Smooth muscle cell (in vitro differentiated cells): ENCODE measurements around the gene ACP4. TPM values are rescaled to one million over a fixed set of nuclear protein-coding genes. Genes with fewer than 3 reads are reported as not detected.

Source experiments
- DNase-seq: peaks from one replicate; lab custom pipeline; 2025; ENCODE audit not compliant: unreplicated experiment; lab: John Stamatoyannopoulos, UW
- H2AFZ ChIP-seq: fragments of 200-600 bp; sonication (generic); 2 replicates; pipeline ENCODE4 v1.6.0; 2016; ENCODE audit warnings: antibody characterized with exemption, low read depth, mild to moderate bottlenecking
- H3F3A ChIP-seq: fragments of 200-600 bp; sonication (generic); 2 replicates; pipeline ENCODE4 v1.6.0; 2017; ENCODE audit warnings: antibody characterized with exemption, low read depth
- H3K27ac ChIP-seq: fragments of 200-600 bp; sonication (generic); 2 replicates; pipeline ENCODE4 v1.5.1; 2016; ENCODE audit warnings: low read depth, mild to moderate bottlenecking
- H3K27me3 ChIP-seq: fragments of 200-600 bp; sonication (generic); 2 replicates; pipeline ENCODE4 v1.6.1; 2016; ENCODE audit warnings: low read depth, mild to moderate bottlenecking
- H3K36me3 ChIP-seq: fragments of 200-600 bp; sonication (generic); 2 replicates; pipeline ENCODE4 v1.5.1; 2016; ENCODE audit warnings: low read depth
- H3K4me1 ChIP-seq: fragments of 200-600 bp; sonication (generic); 2 replicates; pipeline ENCODE4 v1.5.1; 2016; ENCODE audit warnings: low read depth
- H3K4me2 ChIP-seq: fragments of 200-600 bp; sonication (generic); 2 replicates; pipeline ENCODE4 v1.6.0; 2016; ENCODE audit warnings: mild to moderate bottlenecking
- H3K4me3 ChIP-seq: fragments of 200-600 bp; sonication (generic); 2 replicates; pipeline ENCODE4 v1.5.1; 2016; ENCODE audit warnings: mild to moderate bottlenecking
- H3K79me2 ChIP-seq: fragments of 200-600 bp; sonication (generic); 2 replicates; pipeline ENCODE4 v1.6.0; 2016; ENCODE audit warnings: low read depth, mild to moderate bottlenecking
- H3K9ac ChIP-seq: fragments of 200-600 bp; sonication (generic); 2 replicates; pipeline ENCODE4 v1.6.0; 2016; ENCODE audit warnings: low read depth
- H3K9me3 ChIP-seq: fragments of 200-600 bp; sonication (generic); replicated peaks from 2 replicates; pipeline ENCODE4 v1.5.1; 2016; ENCODE audit warnings: low read depth
- H4K20me1 ChIP-seq: fragments of 200-600 bp; sonication (generic); 2 replicates; pipeline ENCODE4 v1.6.0; 2016; ENCODE audit warnings: low read depth
- WGBS: methylation state at CpG from one replicate; pipeline ENCODE4 v1.1.7; 2016; ENCODE audit warnings: low lambda C conversion rate; 5-methylcytosine and 5-hydroxymethylcytosine counted together
- polyA plus RNA-seq: library from polyadenylated mRNA; unstranded; fragments of >200 nt; fragmentation: Nextera tagmentation; extraction: Ambion mirVana; gene quantifications from 2 replicates; pipeline ENCODE4 v1.2.1, GENCODE V29; 2016
- total RNA-seq: library from RNA; depleted of rRNA; stranded (reverse); fragments of >200 nt; gene quantifications from 2 replicates; pipeline ENCODE4 v1.2.3, GENCODE V29; 2014
- TF ChIP-seq, protein P1 (sequence below): fragments of 200-600 bp; sonication (generic); IDR thresholded peaks from 2 replicates; pipeline ENCODE4 v1.5.1; 2017; ENCODE audit warnings: borderline replicate concordance, mild to moderate bottlenecking, antibody characterized with exemption; ENCODE audit not compliant: insufficient read depth, poor library complexity, severe bottlenecking

ACP4 gene
- total and polyA plus RNA-seq, 2 experiments from 2014 or later = 0.26 TPM; not detected in 1

DNA sequence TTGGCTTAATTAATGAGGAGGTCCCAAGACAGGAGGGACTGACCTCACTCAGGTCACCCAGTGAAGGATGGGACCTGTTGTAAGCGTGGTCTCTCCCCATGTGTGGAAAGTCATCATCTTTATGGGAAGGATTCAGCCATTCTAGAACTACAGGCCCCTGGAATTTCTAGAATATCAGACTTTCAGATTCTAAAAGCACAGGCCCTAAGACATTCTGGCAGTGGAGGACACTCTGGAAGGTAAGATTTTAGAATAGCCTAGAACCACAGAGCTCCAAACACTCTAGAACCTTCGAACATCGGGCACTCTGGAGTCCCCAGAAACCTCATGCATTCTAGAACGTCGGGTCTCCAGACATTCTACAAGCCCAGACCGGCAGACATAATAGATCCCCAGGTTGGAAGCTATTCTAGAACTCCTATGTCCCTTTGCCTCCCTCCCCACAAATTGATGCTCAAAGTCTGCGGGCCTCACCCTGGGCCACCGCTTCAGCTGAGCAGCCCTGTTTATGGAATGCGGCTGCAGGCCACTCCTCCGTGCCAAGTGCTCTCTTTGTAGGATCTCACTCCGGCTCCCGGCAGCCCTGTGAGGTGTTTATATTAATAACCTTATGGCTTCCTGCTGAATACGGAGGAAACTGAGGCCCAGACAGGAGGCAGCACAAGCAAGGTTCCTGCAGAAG lies 45.0 kb downstream of the ACP4 start:
- WGBS = 32% methylated on average over 13 of the region's 13 CpGs
- no peak for DNase-seq
- H3K9ac ChIP-seq = peak overlapping the region; percentile 26
- H3K4me3 ChIP-seq = peak overlapping the region; percentile 71
- peak overlapping the region; percentile 93 for H2AFZ ChIP-seq
- no peaks in the 10 kb centered on the region for H3K9me3 ChIP-seq
- peaks cover under 1% of the 10 kb centered on the region for H3K27me3 ChIP-seq
- H3K27ac ChIP-seq = no peak overlapping the region
- no peaks in the 10 kb centered on the region for H3K4me1 ChIP-seq
- TF ChIP-seq, protein P1, sequence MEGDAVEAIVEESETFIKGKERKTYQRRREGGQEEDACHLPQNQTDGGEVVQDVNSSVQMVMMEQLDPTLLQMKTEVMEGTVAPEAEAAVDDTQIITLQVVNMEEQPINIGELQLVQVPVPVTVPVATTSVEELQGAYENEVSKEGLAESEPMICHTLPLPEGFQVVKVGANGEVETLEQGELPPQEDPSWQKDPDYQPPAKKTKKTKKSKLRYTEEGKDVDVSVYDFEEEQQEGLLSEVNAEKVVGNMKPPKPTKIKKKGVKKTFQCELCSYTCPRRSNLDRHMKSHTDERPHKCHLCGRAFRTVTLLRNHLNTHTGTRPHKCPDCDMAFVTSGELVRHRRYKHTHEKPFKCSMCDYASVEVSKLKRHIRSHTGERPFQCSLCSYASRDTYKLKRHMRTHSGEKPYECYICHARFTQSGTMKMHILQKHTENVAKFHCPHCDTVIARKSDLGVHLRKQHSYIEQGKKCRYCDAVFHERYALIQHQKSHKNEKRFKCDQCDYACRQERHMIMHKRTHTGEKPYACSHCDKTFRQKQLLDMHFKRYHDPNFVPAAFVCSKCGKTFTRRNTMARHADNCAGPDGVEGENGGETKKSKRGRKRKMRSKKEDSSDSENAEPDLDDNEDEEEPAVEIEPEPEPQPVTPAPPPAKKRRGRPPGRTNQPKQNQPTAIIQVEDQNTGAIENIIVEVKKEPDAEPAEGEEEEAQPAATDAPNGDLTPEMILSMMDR = no peak
- no peaks in the 10 kb centered on the region for H4K20me1 ChIP-seq
- no peaks in the 10 kb centered on the region for H3K79me2 ChIP-seq
- peak overlapping the region; percentile 93 for H3K4me2 ChIP-seq
- no peaks in the 10 kb centered on the region for H3F3A ChIP-seq
- H3K36me3 ChIP-seq = no peaks in the 10 kb centered on the region

DNA sequence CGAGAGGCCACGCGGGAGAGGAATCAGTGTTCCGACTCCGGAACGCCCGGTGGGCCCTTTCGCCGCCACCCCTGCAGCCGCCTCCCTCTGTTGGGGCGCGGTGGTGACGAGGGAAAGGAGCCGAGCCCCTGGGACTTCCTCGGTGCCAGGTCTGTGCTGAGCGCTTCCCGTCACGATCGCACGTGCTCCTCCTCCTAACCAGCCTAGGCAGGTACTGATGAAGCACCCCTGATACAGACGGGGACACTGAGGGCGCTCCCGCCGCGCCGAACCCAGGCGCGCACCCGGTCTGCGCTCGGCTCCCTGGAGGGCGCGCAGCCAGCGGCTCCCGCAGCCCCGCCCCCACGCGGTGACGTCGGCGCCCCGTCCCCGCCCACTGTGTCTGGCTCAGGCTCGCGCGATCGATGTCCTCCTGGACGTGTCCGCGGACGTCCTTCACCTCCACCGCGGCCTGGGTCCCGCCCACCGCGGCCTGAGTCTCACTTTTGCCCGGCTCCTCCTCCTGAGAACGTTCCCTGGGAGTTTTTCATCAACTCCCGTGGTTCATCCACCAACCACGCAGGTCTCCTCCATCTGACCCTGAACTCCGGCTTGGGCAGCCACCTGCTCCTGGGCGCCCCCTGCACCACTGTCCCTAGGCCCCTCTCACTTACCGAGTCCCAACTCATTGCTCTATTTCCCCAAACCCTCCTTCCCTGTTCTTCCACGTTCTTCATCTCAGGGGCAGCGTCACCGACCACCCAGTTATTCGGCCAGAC lies 45.7 kb downstream of the ACP4 start:
- Histone ChIP-seq H3K27ac (no peak overlapping the region), H3K9me3 (no peaks in the 10 kb centered on the region), H2AFZ (peak overlapping the region; percentile 93), H3K36me3 (no peaks in the 10 kb centered on the region), H3K4me1 (no peaks in the 10 kb centered on the region), H3K4me2 (peak overlapping the region; percentile 93), H3K9ac (peak overlapping the region; percentile 26), H4K20me1 (no peaks in the 10 kb centered on the region), H3K4me3 (peak overlapping the region; percentile 71), H3K27me3 (peaks cover 3% of the 10 kb centered on the region), H3K79me2 (no peaks in the 10 kb centered on the region), H3F3A (no peaks in the 10 kb centered on the region)
- DNase-seq = peak; percentile 15
- 5% methylated on average over 63 of the region's 67 CpGs for WGBS
- TF ChIP-seq, protein P1 = no peak

DNA sequence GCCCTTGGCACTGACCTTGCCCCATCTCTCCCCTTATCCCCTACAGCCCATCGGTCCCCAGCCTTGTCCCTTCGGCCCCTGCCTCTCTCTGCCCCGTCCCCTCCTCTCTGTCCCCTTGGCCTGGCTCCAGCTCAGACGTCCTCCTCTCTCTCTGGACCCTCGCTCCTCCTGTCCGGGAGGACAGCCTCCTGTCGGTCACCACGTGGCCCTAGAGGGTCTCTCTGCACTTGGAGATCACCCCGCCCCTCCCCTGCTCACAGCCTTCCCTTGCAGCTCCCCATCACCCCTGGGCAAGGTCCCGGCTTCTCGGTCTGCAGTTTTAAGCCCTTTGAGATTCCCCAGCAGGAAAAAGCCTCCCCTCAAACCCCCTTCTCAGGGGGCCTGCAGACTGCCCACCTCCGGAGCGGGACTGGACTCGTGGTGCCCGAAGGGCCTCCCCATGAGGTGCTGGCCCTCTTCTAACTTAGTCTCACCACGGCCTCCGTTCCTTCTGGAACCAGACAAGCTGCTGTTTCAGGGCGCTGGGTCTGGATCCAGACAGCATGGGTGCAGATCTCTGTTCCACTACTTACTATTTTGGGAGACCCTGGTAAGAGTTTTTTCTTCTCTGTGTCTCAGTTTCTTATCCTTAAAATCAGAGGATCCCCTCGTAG lies 46.5 kb downstream of the ACP4 start:
- no peaks in the 10 kb centered on the region for H4K20me1 ChIP-seq
- H2AFZ ChIP-seq = no peak overlapping the region
- no peaks in the 10 kb centered on the region for H3K4me1 ChIP-seq
- TF ChIP-seq, protein P1 = no peak
- DNase-seq = no peak
- H3F3A ChIP-seq = no peaks in the 10 kb centered on the region
- peaks cover 3% of the 10 kb centered on the region for H3K27me3 ChIP-seq
- no peak overlapping the region for H3K27ac ChIP-seq
- no peaks in the 10 kb centered on the region for H3K79me2 ChIP-seq
- no peak overlapping the region for H3K4me3 ChIP-seq
- no peak overlapping the region for H3K9ac ChIP-seq
- WGBS = 77% methylated on average over 14 of the region's 19 CpGs
- H3K9me3 ChIP-seq = no peaks in the 10 kb centered on the region
- H3K36me3 ChIP-seq = no peaks in the 10 kb centered on the region
- peak overlapping the region; percentile 93 for H3K4me2 ChIP-seq
